Fibroblast of lung (primary cell): ENCODE data around the gene ZNF565.

Source experiments
- CTCF ChIP-seq, 2 donors: IDR thresholded peaks in 1 of 2; conservative IDR thresholded peaks in 1 of 2; 1 replicate in 1 of 2; 2 replicates in 1 of 2; pipeline ENCODE4 v1.5.1; 2011 to 2012; ENCODE audit warnings: low read length in 2 of 2, control low read depth in 1 of 2, inconsistent platforms in 1 of 2, low read depth in 1 of 2, mild to moderate bottlenecking in 1 of 2
- EZH2 ChIP-seq: IDR thresholded peaks from 2 replicates; pipeline ENCODE4 v1.5.1; 2012; ENCODE audit warnings: low read length, control low read depth, mild to moderate bottlenecking; ENCODE audit errors: missing control alignments

GRCh38 chr19:36210497-36210896 is 4.0 kb downstream of the ZNF565 start:
- TF ChIP-seq EZH2 (no peak), CTCF (conservative IDR thresholded peaks at IDR 0.05 in 1 of 2, IDR thresholded peaks at IDR 0.05 in 1 of 2; ENCODE audit: low read depth in 1 of 2, low read length in 2 of 2) (no peak)
